HG03565 (cell line): Measurements from ENCODE around the gene FGF23.
"Not testable (repeated sequence)": the region's sequence is repeated elsewhere in the genome, so short reads cannot be mapped to it uniquely, and the experiment has no call there.

Experiments used
- ATAC-seq: cut with Tn5 transposase; IDR thresholded peaks from one replicate; pipeline ENCODE4 v1.9.1; 2021; ENCODE audit warnings: mild to moderate bottlenecking, moderate library complexity; ENCODE audit not compliant: unreplicated experiment

Gene FGF23

DNA sequence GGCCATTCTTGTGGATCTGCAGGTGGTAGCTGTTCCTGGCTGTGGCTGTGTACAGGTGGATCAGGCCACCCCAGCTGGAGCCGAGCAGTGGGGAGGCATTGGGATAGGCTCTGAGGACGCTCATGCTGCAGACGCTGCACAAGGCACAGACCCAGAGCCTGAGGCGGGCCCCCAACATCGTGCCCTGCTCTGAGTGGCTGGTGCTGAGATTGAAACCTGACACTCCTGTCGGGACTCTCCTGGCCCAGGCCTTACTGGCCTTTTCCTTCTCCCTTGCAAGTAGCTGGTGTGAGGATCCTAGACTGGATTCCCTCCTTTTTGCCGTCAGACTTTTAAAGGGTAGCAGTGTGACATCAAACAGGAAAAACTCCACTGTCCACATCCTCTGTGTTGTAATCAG lies at the start of gene FGF23:
TSS of gene FGF23 (minus strand) at position 308 of the 400 bp plus-strand sequence. CDS start at position 178, 130 bp downstream.
- no peak for ATAC-seq

DNA sequence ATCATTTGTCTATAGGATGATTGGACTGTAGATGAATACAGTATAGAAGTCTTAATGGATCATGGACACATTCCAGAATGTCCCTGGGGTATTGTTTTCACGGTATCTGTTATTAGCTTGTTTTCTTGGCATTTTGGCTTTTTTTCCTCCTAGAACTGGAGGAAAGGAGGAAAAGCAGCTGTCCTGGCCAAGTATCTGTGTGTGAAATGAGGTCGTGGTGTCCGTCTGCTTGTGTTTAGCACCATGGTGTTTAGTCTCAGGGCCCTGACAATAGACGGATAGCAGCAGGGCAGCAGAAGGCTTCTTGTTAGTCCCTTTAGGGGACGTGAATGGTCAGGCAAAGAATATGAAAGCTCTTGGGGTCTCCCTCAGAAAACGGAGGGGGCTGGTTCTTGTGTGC lies 44.9 kb upstream of the FGF23 start:
- no peak for ATAC-seq

DNA sequence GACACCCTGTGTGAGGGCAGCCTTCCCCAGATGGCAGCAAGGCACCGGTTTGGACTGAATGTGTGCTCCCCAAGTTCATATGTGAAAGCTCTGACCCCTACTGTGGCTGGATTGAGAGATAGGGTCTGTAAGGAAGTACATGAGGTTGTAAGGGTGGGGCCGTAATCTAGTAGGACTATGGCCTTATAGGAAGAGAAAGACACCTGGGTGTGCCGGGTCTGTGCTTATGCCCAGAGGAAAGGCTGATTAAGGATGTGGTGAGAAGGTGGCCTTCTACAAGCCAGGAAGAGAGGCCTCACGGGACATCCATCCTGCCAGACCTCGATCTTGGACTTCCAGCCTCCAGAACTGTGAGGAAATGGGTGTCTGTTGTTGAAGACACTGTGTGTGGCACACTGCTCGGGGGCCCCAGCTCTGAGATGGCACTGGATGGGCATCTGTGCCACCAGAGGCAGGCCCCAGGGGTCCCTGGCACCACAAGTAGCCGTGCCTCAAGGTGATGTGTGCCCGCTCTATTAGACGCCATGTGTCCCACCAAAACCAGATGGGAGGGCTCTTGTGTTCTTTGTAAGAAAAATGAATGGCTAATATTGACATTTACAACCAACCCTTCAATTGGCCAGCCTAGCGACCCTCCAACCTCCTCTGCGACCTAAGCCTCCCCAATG lies 44.1 kb upstream of the FGF23 start:
- ATAC-seq: no peak

DNA sequence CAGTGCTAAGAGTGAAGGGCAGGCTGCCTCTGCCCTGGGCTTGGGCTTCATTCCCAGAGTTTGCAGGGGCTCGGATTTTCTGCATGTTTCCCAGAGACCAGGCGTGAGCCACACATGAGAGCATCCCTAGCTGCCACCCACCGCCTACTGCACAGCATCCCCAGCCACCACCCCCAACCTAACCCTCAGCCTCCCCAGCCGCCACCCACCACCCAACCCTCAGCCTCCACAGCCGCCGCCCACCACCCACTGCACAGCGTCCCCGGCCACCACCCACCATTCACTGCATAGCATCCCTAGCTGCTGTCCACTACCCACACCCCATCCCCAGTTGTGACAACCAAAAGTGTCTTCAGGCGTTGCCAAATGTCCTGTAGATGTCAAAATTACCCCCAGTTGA lies 43.5 kb upstream of the FGF23 start:
- ATAC-seq: no peak

DNA sequence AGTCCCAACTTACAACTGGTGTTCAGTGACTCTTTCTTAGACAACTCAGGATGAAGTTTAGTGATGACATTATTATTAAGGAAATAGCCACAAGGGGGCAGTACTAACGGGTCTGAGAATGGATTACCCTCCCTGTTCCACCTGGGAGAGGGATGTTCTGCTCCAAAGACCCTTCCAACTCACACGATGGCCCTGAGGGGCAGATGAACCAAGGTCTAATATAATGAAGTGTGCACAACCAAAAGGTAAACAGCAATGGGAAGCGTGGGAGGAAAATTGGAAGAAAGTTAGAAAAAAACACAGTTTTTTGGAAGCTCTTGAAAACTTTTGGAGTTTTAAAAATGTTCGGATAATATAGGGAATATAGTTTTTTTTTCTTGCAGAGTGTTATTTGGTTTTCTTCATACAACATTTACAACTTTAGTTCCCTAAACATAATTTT lies 42.1 kb upstream of the FGF23 start:
- ATAC-seq: no peak

DNA sequence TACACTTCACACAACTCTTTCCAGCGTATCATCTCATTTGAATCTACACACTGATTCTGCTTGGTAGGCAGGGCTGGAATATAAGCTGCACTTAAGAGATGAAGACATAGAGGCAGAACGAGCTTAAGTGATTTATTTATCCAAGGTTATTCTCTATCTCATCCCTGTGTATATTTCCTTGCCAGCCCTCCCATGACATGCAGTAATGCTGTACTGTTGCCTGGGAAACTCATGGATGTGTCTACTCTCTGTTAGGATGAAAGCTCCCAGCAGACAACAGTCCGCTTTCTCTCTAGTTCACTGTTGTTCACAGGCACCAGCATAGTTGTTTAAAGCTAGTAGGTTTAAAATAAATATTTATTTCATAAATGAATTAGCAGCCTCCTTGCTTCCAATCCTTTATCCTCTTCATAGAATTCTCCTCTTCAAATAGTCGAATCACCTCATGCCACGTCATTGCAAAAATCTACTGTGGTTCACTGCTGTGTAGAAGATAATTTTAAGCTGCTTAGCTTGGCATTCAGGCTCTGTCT lies 40.7 kb upstream of the FGF23 start:
- no peak for ATAC-seq

DNA sequence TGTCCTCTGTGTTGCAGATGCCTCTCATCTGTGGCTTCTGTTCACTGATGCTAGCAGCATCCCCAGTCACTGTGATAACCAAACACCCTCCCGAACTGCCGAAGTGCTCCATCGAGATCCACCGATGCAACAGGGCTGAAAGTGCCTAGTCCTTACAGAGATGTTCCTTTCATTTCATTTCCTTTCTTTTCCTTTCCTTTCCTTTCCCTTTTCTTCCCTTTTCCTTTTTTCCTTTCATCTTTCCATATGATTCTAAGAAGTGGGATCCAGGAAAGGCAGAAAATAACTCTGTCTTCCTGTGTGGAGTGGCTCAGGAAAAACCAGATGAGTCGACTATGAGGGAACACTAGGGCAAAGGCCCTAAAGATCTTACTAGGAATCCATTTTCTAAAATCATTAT lies 39.4 kb upstream of the FGF23 start:
- no peak for ATAC-seq

DNA sequence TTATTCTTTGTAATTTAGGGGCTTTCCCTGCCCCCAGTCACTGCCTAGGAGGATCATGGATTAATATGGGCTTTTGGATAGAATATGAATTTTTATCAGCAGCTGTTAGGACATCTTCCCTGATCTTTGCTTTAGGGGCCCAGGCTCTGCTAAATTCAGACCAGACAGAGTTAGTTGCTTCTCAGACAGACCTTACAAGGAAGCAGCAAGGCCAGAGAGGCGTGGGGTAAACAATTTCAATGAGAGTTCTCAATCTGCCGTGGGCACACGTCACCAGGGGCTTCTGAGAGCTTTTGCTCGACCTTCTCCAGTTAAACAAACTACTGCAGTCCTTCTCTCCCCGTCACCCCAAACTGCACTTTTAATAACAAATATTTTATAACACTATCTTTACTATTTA lies 38.4 kb upstream of the FGF23 start:
- no peak for ATAC-seq

DNA sequence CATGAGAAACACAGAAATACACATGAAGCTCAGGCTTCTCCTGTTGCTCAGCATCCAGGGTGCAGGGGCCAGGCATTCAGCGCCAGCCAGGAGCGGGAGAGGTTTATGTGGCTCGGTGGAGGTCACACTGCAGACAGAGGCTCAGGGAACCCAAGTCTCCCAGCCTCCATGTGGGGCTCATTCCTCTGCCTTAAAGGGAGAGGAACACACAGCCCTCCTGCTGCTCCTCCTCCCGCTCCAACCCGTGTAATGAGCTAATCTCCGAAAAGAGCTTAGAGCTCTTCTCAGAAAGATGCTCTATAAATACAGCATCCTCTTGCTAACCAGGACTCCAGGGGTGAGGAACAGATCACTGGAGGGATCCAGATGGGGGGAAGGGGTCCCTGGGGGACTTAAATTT lies 37.9 kb upstream of the FGF23 start:
- ATAC-seq: no peak

DNA sequence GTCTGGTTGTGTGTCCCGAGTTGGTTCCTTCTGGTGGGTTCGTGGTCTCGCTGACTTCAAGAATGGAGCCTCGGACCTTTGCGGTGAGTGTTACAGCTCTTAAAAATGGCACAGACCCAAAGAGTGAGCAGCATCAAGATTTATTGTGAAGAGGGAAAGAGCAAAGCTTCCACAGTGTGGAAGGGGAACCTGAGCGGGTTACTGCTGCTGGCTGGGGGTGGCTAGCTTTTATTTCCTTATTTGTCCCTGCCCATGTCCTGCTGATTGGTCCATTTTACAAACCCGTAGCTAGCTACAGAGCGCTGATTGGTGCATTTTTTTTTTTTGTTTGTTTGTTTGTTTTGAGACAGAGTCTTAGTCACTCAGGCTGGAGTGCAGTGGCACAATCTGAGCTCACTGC lies 36.8 kb upstream of the FGF23 start:
- no peak for ATAC-seq

DNA sequence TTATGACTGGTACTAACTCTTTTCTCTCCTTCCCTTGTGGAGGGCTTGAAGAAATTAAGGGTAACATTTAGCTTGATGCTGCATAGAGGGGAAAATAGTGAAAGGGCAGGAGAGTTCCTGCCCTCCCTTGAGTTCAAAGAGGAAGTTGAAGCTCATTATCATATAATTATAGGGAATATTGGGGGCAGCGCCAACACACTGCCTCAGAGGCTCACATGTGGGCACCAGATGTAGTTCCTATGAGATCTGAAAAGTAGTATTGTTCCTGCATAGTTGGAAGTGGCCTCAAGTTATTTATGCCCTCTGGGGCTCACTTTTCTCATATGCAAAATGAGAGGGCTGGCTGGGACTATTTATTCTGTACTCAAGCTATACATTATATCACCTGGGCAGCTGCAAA lies 33.0 kb upstream of the FGF23 start:
- no peak for ATAC-seq

DNA sequence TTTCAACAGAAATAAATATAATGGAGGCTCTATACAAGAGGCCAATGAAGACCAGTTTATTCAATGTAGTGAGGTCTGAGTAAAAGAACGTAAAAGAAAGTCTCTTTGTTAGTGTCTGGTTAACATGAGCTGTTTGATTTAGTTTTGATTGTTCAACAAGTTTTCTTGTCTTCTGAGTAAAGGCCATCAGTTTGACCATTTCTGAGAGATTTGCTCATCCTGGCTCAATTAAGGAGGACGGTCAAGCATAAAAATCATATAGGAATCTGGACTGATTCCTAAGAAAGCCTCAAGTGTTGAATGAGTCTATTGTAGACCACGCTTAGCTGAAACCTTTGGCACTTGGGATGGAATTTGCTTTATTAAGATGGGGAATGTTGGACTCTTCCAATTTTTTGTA lies 32.5 kb upstream of the FGF23 start:
- no peak for ATAC-seq

DNA sequence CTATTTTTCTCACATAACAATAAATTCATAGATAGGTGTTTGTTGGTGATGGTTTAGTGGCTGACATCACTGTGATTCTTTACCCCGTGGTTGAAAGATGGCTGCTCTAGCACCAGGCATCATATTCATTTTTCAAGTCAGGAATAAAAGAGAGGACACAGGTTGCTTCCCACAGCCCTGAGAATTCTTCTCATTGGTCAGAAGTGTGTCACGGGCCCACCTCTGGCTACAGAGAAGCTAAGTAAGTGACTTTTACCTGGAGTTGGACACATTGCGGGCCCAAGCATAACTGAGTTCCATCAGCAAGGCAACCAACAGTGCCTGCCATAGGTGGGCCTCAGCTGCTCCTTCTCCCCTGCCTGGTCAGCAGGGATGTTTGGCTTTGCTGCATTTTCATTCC lies 27.6 kb upstream of the FGF23 start:
- no peak for ATAC-seq

DNA sequence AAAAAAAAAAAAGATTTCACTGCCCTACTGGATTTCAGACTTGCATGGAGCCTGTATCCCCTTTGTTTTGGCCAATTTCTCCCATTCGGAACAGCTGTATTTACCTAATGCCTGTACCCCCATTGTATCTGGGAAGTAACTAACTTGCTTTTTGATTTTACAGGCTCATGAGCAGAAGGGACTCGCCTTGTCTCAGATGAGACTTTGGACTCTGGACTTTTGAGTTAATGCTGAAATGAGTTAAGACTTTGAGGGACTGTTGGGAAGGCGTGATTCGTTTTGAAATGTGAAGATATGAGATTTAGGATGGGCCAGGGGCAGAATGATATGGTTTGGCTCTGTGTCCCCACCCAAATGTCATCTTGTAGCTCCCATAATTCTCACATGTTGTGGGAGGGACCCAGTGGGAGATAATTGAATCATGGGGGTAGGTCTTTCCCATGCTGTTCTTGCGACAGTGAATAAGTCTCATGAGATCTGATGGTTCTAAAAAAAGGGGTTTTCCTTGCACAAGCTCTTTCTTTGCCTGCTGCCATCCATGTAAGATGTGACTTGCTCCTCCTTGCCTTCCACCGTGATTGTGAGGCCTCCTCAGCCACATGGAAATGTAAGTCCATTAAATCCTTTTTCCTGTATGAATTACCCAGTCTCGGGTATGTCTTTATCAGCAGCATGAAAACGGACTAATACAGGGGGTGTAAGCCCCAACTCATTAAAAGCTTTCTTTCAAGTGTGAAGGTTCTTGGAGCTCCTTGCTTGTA lies 25.5 kb upstream of the FGF23 start:
- not testable (repeated sequence) for ATAC-seq

DNA sequence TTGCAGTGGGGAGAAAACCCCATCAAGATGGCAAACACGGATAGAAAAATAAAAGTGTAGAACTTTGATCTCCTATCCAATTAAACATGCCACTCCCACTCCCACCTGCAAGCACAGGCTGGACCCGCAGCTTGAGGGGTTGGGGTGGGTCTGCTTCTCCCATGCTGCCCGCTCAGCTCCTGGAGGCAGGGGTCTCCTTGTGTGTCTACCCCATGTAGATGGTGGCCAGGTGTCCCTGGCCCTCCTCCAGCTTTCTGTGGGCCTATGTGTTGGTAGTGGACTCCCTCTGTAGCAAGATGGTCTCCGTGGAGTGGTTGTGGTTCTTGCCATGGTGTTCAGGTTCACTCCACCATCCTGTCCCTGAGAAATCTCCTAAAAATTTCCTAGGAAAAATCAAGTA lies 23.5 kb upstream of the FGF23 start:
- ATAC-seq: no peak

DNA sequence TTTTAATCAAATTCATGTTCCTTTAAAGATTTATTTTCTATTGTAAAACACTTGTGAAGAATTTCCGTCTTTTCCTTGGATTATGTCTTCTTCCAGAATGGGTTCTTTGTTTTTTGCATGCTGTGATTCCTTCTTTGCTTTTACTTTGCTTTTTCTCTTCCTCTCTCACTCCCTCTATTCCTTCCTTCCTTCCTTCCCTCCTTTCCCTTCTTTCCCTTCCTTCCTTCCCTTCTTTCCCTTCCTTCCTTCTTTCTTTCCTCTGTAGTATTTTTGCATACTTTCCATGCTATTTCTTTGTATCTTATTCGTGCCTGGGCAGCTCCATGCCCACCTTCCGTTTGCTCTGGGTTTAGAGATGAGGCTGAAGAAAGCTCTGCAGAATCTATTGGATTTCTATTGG lies 21.6 kb upstream of the FGF23 start:
- ATAC-seq: no peak

DNA sequence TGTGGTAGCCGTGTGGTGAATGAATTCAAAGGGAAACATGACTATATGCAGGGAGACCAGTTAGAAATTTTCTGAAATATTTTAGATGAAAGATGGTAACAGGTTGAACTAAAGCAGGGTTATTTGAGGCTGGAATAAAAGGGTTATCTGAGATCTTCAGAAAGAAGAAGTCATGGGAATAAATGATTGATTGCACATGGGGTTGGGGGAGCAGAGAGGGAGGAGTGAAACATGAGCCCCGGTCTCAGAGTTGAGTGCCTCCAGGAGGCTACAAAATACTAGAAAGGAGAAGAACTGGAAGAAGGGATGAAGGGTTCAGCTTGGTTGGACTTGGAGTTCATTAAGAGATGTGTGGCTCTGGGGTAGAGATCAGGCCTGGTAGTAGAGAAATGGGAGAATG lies 16.3 kb upstream of the FGF23 start:
- ATAC-seq: no peak

DNA sequence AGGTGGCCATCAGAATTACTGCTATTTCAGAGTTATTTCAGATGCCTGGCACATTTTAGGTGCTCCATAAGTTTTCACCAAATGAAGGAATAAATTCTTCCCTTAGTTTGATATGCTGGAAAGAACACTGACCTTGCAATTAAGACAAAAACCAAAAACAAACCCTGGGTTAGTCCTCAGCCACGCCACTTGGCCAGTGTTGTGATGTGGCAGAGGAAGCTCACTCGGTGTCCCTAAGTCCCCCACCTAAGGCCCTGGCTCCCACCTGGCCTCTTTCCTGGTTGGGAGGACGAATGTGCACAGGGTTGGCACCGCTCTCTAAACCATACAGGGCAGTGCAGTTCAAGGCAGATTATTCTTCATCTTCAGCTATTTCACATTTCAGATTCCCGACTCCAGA lies 13.7 kb upstream of the FGF23 start:
- no peak for ATAC-seq

DNA sequence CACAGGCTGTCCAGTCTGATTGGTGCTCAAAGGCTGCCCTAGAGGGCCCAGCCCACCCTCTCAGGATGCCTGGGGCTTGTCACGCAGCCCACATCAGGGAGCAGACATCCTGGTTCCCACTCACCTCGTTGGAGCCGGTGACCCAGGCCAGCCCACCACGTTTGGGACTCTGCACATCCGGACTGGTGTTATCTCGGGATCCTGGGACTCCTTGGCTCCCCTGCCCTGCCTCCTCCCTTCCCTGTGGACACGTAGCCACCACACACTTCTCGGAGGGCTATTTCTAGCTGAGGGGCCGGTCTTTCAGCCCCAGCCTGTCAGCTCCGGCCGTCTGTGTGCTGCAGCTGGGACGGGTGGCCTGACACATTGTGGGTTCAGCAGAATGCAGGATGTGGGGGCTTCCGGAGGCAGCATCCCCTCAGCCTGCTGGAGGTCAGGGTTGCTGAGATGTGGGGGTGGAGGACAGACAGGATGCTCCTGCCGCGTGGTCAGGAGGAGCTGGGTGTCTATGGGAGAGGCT lies 12.8 kb upstream of the FGF23 start:
- ATAC-seq: no peak

DNA sequence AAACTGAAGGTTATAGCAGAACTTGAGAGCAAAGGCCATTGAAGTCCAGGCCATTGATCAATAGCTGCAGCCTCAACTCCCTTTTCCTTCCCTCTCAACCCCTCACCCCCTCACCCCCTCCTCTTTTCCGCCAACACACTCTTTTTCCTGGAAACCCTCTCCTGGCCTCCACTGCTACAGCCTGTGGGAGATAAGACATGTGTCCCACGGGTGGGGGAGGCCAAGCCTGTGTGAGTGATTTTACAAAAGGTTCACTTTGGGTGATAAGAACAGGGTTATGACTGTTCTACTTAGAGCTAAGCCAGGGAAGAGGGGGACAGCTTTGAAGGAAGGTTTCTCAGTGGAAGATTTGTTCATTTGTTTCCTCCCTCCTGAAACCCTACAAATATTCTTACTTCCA lies 9.2 kb upstream of the FGF23 start:
- no peak for ATAC-seq

DNA sequence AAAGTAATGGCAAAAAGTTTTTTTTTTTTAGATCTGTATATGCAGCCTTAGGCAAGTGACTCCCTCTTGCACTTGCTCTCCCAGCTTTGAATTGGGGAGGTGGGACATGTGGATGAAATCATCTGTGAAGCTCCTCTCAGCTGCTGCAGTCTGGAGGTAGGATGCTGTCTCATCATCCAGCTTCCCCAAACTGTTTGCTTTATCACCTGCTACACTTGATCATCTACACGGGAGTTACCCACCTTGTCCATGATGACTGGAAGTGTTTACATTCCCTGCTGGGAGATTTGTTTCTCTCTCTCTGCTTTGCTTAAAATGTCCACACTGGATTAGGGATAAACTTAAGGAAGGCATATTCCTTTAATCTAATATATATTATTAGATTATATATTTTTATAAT lies 8.5 kb upstream of the FGF23 start:
- no peak for ATAC-seq

DNA sequence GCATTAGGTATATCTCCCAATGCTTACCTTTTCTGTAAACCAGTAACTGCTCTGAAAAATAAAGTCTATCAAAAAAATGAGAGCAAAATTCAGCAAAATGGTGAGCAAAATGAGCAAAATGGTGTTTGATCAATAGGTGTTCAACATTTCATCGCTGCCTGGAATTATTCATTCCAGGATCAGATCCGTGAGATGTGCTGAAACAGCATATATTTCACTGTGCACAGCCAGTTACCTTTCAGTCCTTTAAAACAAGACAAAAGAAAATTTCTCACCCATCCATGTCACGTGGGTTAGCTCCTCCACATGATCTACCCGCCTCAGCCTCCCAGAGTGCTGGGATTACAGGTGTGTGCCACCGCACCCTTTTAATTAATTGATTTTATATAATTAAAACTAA lies 8.1 kb upstream of the FGF23 start:
- ATAC-seq: no peak
